HEK293 (cell line): Measurements from ENCODE around the gene RUFY4.

Experiments
- CTCF ChIA-PET: fragments of 350-600 bp; formaldehyde crosslinking; extraction: SDS; loops from one replicate; lab custom pipeline; 2021; ENCODE audit warnings: antibody characterized with exemption; lab: Yijun Ruan, JAX
- POLR2A ChIA-PET: fragments of 300-600 bp; formaldehyde crosslinking; extraction: SDS; loops from one replicate; lab custom pipeline; 2020; ENCODE audit warnings: antibody characterized with exemption, inconsistent platforms; lab: Yijun Ruan, JAX
- H3K27ac ChIP-seq: fragments of 200-500 bp; sonication (Bioruptor generic); 2 replicates; pipeline ENCODE4 v1.5.1; 2014; ENCODE audit warnings: low read depth, low read length, control low read depth, inconsistent platforms; ENCODE audit errors: extremely low read depth
- H3K36me3 ChIP-seq, 2 experiments: fragments of 200-500 bp in 1 of 2; sonication (Bioruptor generic) in 1 of 2; 1 replicate in 1 of 2; 2 replicates in 1 of 2; pipeline ENCODE4 v1.5.1; 2014 to 2017; ENCODE audit warnings: inconsistent platforms in 2 of 2, low read length in 2 of 2; ENCODE audit not compliant: control insufficient read depth in 2 of 2, insufficient read depth in 1 of 2
- H3K4me1 ChIP-seq: fragments of 200-500 bp; sonication (Bioruptor generic); 2 replicates; pipeline ENCODE4 v1.5.1; 2014; ENCODE audit warnings: mild to moderate bottlenecking, low read length, inconsistent platforms; ENCODE audit not compliant: control insufficient read depth, insufficient read depth
- H3K4me3 ChIP-seq: 2 replicates; pipeline ENCODE4 v1.5.1; 2011; ENCODE audit warnings: low read depth, mild to moderate bottlenecking, control low read depth, low read length, moderate library complexity
- H3K9me3 ChIP-seq: fragments of 200-500 bp; sonication (Bioruptor generic); 2 replicates; pipeline ENCODE4 v1.5.1; 2014; ENCODE audit warnings: low read depth, low read length, inconsistent platforms; ENCODE audit not compliant: control insufficient read depth, insufficient read depth
- HOXC10 ChIP-seq: sonication (generic); formaldehyde crosslinking; IDR thresholded peaks from 2 replicates; pipeline ENCODE4 v1.8.1; 2023; ENCODE audit warnings: mild to moderate bottlenecking, missing genetic modification reagents
- IKZF3 ChIP-seq: fragments of 450-650 bp; IDR thresholded peaks from 2 replicates; pipeline ENCODE4 v1.5.0; 2018; ENCODE audit warnings: missing biosample characterization, mild to moderate bottlenecking, missing genetic modification characterization, moderate library complexity
- SP3 ChIP-seq: fragments of 450-650 bp; formaldehyde crosslinking; IDR thresholded peaks from 2 replicates; pipeline ENCODE4 v1.5.1; 2016; ENCODE audit warnings: missing biosample characterization, missing genetic modification characterization
- WT1 ChIP-seq: fragments of 450-650 bp; formaldehyde crosslinking; IDR thresholded peaks from 2 replicates; pipeline ENCODE4 v1.5.1; 2016; ENCODE audit warnings: missing biosample characterization, missing genetic modification characterization
- ZBTB11 ChIP-seq: fragments of 450-650 bp; formaldehyde crosslinking; conservative IDR thresholded peaks from 2 replicates; pipeline ENCODE4 v1.5.1; 2016; ENCODE audit warnings: low read depth, missing biosample characterization, missing genetic modification characterization
- ZNF114 ChIP-seq: fragments of 450-650 bp; formaldehyde crosslinking; IDR thresholded peaks from 2 replicates; pipeline ENCODE4 v1.5.0; 2017; ENCODE audit warnings: missing biosample characterization, missing genetic modification characterization
- ZNF16 ChIP-seq: fragments of 450-650 bp; formaldehyde crosslinking; IDR thresholded peaks from 2 replicates; pipeline ENCODE4 v1.5.1; 2016; ENCODE audit warnings: low read depth, missing biosample characterization, missing genetic modification characterization
- ZNF202 ChIP-seq: fragments of 450-650 bp; formaldehyde crosslinking; IDR thresholded peaks from 2 replicates; pipeline ENCODE4 v1.5.1; 2016; ENCODE audit warnings: missing biosample characterization, missing genetic modification characterization, borderline replicate concordance
- ZNF239 ChIP-seq: fragments of 450-650 bp; formaldehyde crosslinking; IDR thresholded peaks from 2 replicates; pipeline ENCODE4 v1.5.1; 2016; ENCODE audit warnings: missing biosample characterization, missing genetic modification characterization
- ZNF37A ChIP-seq: fragments of 450-650 bp; IDR thresholded peaks from 2 replicates; pipeline ENCODE4 v1.5.1; 2018; ENCODE audit warnings: missing biosample characterization, missing genetic modification characterization
- ZNF548 ChIP-seq: fragments of 450-650 bp; formaldehyde crosslinking; IDR thresholded peaks from 2 replicates; pipeline ENCODE4 v1.5.1; 2016; ENCODE audit warnings: missing biosample characterization, missing genetic modification characterization
- ZNF692 ChIP-seq: fragments of 450-650 bp; formaldehyde crosslinking; IDR thresholded peaks from 2 replicates; pipeline ENCODE4 v1.5.1; 2016; ENCODE audit warnings: missing biosample characterization, missing genetic modification characterization
- TF ChIP-seq, protein P1 (sequence below): fragments of 450-650 bp; formaldehyde crosslinking; IDR thresholded peaks from 2 replicates; pipeline ENCODE4 v1.5.1; 2016; ENCODE audit warnings: missing biosample characterization, missing genetic modification characterization

The RUFY4 gene

GRCh38 chr2:218022851-218023530, 46.1 kb upstream of the RUFY4 start:
- H3K4me1 ChIP-seq, result no peaks in the 10 kb centered on the region
- H3K9me3 ChIP-seq, result no peaks in the 10 kb centered on the region
- ChIA-PET POLR2A (no interaction called here), CTCF (interaction anchor here (0.6 to 1.0 kb wide), 2 partner anchors 11 to 23 kb away, joined by 3 to 4 read pairs; no protein-coding TSS in a partner anchor)
- TF ChIP-seq ZNF37A (tag by site-specific recombination) (no peak), IKZF3 (tag by site-specific recombination) (no peak), ZNF548 (tag by site-specific recombination) (no peak), WT1 (tag by site-specific recombination) (no peak), HOXC10 (CRISPR knock-in tag) (no peak), ZNF692 (tag by site-specific recombination) (no peak)
- TF ChIP-seq, protein P1, sequence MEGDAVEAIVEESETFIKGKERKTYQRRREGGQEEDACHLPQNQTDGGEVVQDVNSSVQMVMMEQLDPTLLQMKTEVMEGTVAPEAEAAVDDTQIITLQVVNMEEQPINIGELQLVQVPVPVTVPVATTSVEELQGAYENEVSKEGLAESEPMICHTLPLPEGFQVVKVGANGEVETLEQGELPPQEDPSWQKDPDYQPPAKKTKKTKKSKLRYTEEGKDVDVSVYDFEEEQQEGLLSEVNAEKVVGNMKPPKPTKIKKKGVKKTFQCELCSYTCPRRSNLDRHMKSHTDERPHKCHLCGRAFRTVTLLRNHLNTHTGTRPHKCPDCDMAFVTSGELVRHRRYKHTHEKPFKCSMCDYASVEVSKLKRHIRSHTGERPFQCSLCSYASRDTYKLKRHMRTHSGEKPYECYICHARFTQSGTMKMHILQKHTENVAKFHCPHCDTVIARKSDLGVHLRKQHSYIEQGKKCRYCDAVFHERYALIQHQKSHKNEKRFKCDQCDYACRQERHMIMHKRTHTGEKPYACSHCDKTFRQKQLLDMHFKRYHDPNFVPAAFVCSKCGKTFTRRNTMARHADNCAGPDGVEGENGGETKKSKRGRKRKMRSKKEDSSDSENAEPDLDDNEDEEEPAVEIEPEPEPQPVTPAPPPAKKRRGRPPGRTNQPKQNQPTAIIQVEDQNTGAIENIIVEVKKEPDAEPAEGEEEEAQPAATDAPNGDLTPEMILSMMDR, result no peak
- H3K36me3 ChIP-seq, result no peaks in the 10 kb centered on the region
- no peak overlapping the region for H3K27ac ChIP-seq
- H3K4me3 ChIP-seq, result no peak overlapping the region

- no peak overlapping the region for H3K4me3 ChIP-seq
- H3K4me1 ChIP-seq, result no peaks in the 10 kb centered on the region
- H3K9me3 ChIP-seq, result no peaks in the 10 kb centered on the region
- H3K36me3 ChIP-seq, result no peaks in the 10 kb centered on the region
- ChIA-PET POLR2A (no interaction called here), CTCF (no interaction called here)
- TF ChIP-seq ZNF239 (tag by site-specific recombination) (no peak), SP3 (tag by site-specific recombination) (no peak)
- no peak overlapping the region for H3K27ac ChIP-seq
These were observed 45.4 kb upstream of the RUFY4 start for GRCh38 chr2:218023636-218024035.

DNA sequence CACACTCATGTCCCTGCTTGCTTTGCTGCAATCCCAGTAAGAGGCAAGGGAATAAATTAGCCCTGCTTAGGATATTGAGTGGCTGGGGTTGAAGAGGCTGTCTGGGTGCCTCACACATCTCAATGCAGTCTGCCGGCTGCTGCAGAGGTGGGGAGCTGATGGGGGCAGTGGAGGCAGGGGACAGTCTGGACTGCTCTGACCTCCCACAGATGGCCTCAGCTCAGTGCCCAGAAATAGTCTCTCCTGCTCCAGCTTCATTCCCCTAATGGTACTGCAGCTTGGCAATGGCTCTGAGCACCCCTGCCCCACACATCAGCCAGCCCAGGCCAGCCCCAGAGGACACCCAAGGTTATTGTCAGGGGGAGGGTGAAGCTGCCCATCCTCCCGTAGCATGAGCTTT, 44.7 kb upstream of the RUFY4 start:
- Histone ChIP-seq H3K4me3 (no peak overlapping the region), H3K9me3 (no peaks in the 10 kb centered on the region), H3K27ac (no peak overlapping the region), H3K36me3 (no peaks in the 10 kb centered on the region), H3K4me1 (no peaks in the 10 kb centered on the region)
- TF ChIP-seq ZBTB11 (tag by site-specific recombination) (no peak), ZNF202 (tag by site-specific recombination) (no peak), ZNF114 (no peak), ZNF16 (tag by site-specific recombination) (no peak)
- ChIA-PET POLR2A (no interaction called here), CTCF (interaction anchor here (0.6 to 1.3 kb wide), 4 partner anchors 11 to 235 kb away, joined by 3 to 4 read pairs (median 3); no protein-coding TSS in a partner anchor)
